ENCODE data around the gene OGFR.

DNA sequence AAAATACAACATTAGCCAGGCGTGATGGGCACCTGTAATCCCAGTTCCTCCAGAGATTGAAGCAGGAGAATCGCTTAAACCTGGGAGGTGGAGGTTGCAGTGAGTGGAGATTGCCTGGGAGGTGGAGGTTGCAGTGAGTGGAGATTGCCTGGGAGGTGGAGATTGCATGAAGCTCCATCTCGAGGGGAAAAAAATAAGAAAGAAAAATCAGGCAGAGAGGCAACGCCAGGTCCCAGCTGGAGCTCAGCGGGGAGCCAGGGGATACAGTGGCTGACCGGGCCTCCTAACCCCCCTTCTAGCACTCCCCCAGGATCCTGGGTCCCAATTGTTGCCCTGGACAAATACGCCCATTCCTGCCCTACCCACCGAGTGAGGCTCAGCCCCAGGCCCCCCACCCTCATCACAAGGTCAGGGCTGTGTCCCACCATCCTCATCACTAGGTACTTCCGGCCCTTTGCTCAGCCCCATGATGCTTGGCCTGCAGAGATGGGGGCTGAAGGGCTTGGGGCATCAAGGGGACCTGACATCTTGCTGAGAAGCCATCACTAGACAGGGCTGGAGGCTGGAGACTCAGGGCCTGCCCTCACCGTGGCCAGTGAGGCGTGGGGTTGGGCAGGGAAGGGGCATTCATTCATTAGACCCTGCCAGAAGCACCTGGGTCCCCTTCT, 1.9 kb downstream of the OGFR start:
- TF ChIP-seq, protein P1, sequence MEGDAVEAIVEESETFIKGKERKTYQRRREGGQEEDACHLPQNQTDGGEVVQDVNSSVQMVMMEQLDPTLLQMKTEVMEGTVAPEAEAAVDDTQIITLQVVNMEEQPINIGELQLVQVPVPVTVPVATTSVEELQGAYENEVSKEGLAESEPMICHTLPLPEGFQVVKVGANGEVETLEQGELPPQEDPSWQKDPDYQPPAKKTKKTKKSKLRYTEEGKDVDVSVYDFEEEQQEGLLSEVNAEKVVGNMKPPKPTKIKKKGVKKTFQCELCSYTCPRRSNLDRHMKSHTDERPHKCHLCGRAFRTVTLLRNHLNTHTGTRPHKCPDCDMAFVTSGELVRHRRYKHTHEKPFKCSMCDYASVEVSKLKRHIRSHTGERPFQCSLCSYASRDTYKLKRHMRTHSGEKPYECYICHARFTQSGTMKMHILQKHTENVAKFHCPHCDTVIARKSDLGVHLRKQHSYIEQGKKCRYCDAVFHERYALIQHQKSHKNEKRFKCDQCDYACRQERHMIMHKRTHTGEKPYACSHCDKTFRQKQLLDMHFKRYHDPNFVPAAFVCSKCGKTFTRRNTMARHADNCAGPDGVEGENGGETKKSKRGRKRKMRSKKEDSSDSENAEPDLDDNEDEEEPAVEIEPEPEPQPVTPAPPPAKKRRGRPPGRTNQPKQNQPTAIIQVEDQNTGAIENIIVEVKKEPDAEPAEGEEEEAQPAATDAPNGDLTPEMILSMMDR (optimal IDR thresholded peaks at IDR 0.05 in 1 of 3, IDR thresholded peaks at IDR 0.05 in 1 of 3, conservative IDR thresholded peaks at IDR 0.05 in 1 of 3; ENCODE audit: extremely low read depth in 1 of 3, insufficient read depth in 2 of 3, low read length in 3 of 3), result no peak
- TF ChIP-seq EZH2 (IDR thresholded peaks at IDR 0.05; ENCODE audit: low read length), result no peak

All from keratinocyte (primary cell).